ENCODE measurements around the gene ARSK. TPM values are rescaled to one million over a fixed set of nuclear protein-coding genes. Genes with fewer than 3 reads are reported as not detected.

ARSK gene
- total and polyA plus RNA-seq, 2 experiments from 2014 or later, result 23.2 to 40.8 TPM

- no peak for TF ChIP-seq ZNF462 (CRISPR knock-in tag; IDR thresholded peaks at IDR 0.05)
- TF ChIP-seq ZNF114 (CRISPR knock-in tag; IDR thresholded peaks at IDR 0.05), result no peak
- no peak for TF ChIP-seq EZH2 (IDR thresholded peaks at IDR 0.05; ENCODE audit: low read depth, unreplicated experiment)
- TF ChIP-seq JUNB (IDR thresholded peaks at IDR 0.05; ENCODE audit: unreplicated experiment), result no peak
- TF ChIP-seq REST (IDR thresholded peaks at IDR 0.05; ENCODE audit: unreplicated experiment), result no peak
Measured at GRCh38 chr5:95643152-95643551, 88.3 kb downstream of the ARSK start (continued).

All from GM23338 (cell line).